GM10248 (cell line): Measurements from ENCODE around the gene PPFIBP1.
"Not testable (repeated sequence)": the region's sequence is repeated elsewhere in the genome, so short reads cannot be mapped to it uniquely, and the experiment has no call there.

Source experiments
- CTCF ChIA-PET: fragments of 300-600 bp; sonication (Branson Sonifier 250); formaldehyde crosslinking; extraction: SDS; loops from one replicate; lab custom pipeline; 2021; ENCODE audit warnings: antibody characterized with exemption; lab: Yijun Ruan, JAX
- POLR2A ChIA-PET: fragments of 350-650 bp; sonication (Branson Sonifier 250); formaldehyde crosslinking; extraction: SDS; loops from one replicate; lab custom pipeline; 2020; ENCODE audit warnings: antibody characterized with exemption; lab: Yijun Ruan, JAX
- DNase-seq: peaks from one replicate; pipeline ENCODE4 v3.0.0; 2012; ENCODE audit errors: extremely low spot score
- CTCF ChIP-seq: IDR thresholded peaks from 2 replicates; pipeline ENCODE4 v1.5.1; 2012; ENCODE audit warnings: mild to moderate bottlenecking, low read depth; ENCODE audit errors: extremely low read depth, missing control alignments, control extremely low read depth

Gene PPFIBP1

GRCh38 chr12:27576667-27577347 lies 52.8 kb downstream of the PPFIBP1 start:
- ChIA-PET CTCF (interaction anchor here (1.0 to 1.9 kb wide), 3 partner anchors 9 to 24 kb away, joined by 3 to 5 read pairs (median 3); no protein-coding TSS in a partner anchor), POLR2A (interaction anchor here (0.6 kb wide), 1 partner anchor 46 kb away, joined by 3 read pairs; no protein-coding TSS in a partner anchor)
- no peak for TF ChIP-seq CTCF
- no peak for DNase-seq

DNA sequence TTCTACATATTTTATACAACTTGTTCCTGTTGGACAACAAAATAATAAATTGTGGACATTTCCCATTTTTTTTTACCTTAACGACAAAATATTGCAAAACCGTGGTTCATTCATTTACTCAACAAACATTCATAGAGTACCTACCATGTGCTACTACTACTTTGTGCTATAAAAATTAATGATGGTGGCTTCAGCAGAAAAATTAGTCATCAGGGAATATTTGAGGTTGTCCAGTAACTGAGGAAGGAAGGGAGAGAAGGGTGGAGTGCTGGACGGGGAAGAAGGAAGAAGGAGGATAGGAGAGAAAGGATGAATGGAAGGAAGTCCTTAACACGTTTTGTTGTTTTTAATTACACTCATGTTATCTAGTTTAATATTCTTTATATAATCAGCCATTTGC lies 53.7 kb downstream of the PPFIBP1 start:
- TF ChIP-seq CTCF, result no peak
- no peak for DNase-seq
- ChIA-PET CTCF (no interaction called here), POLR2A (no interaction called here)

DNA sequence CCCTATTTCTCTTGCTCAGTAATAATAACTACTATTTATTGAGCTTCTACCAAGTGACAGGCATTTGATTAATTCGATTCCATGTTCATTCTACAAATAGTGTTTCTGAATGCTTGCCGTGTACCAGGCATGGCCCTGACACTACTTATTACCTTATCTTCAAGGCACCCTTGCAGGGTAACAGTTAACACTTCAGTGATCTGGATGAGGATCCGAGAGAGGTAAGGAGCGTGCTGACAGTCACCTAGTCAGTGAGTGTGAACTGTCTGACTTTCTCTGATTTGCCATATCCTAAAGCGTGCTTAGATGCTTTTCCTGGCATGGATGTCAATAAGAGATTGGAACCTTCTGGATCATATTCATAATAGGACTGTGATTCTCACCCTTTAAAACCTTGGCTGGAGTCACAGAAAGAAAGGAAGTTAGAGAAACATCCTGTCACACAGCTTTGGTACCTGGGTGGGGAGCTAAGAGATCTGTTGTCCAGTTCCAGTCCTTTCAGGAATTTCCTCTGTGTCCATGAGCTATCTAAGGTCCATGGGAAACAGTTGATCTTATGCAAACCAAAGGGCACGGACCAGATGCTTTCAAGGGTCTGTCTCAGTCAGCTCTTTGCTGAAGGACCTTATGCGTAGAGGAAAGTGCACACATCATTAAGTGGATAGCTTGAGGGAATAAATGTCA lies 54.8 kb downstream of the PPFIBP1 start:
- no peak for TF ChIP-seq CTCF
- CTCF ChIA-PET, result interaction anchor here (0.9 to 1.7 kb wide), 5 partner anchors 11 to 74 kb away, joined by 3 to 5 read pairs (median 4); no protein-coding TSS in a partner anchor
- no peak for DNase-seq
- POLR2A ChIA-PET, result no interaction called here

GRCh38 chr12:27580561-27581330 lies 56.7 kb downstream of the PPFIBP1 start:
- DNase-seq, result no peak
- ChIA-PET CTCF (no interaction called here), POLR2A (no interaction called here)
- no peak for TF ChIP-seq CTCF

DNA sequence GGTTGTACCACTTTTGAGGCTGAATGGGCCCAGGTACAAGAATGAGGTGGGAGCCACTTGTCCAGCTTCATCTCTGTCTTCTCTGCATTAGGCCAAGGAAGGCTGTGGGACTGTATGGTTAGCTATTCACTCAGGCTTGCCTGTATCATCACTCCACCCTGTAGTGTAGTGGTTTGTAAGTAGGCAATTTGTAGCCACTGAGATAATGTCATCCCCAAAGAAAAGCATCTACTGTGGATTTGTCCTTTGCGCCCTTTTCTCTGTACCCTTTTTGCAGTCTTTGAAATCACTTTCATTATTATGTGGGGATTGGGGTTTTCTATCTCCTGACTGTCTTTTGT lies 57.3 kb downstream of the PPFIBP1 start:
- DNase-seq, CTCF ChIA-PET, POLR2A ChIA-PET: not testable (repeated sequence)

GRCh38 chr12:27581833-27582232 lies 57.8 kb downstream of the PPFIBP1 start:
- POLR2A ChIA-PET, DNase-seq: not testable (repeated sequence)
- CTCF ChIA-PET, result interaction anchor here (1.5 kb wide), 1 partner anchor 26 kb away, joined by 3 read pairs; no protein-coding TSS in a partner anchor

- POLR2A ChIA-PET, DNase-seq: not testable (repeated sequence)
- CTCF ChIA-PET, result interaction anchor here (1.5 kb wide), 1 partner anchor 27 kb away, joined by 3 read pairs; no protein-coding TSS in a partner anchor
Observed at GRCh38 chr12:27582445-27582844, 58.4 kb downstream of the PPFIBP1 start.
